ENCODE data around the gene DRD4.

The DRD4 gene

GRCh38 chr11:665062-665703 is 28.1 kb downstream of the DRD4 start:
- Histone ChIP-seq H3K9me3 (ENCODE audit: control insufficient read depth, low read length) (no peaks in the 10 kb centered on the region), H3K36me3 (ENCODE audit: control insufficient read depth, insufficient read depth, low read length) (no peaks in the 10 kb centered on the region), H3K79me2 (peaks cover 2% of the 10 kb centered on the region), H3K4me3 (ENCODE audit: low read depth, low read length) (peak overlapping the region; percentile 22), H3K9ac (no peak overlapping the region), H3K4me1 (peaks cover 4% of the 10 kb centered on the region), H3K4me2 (ENCODE audit: low read length) (no peak overlapping the region), H3K27me3 (ENCODE audit: control insufficient read depth, insufficient read depth, low read length) (no peaks in the 10 kb centered on the region), H2AFZ (peak overlapping the region; percentile 41), H3K27ac (peak overlapping the region; percentile 32)
- no peak for TF ChIP-seq CTCF (IDR thresholded peaks at IDR 0.05)

GRCh38 chr11:665704-666281 is 28.7 kb downstream of the DRD4 start:
- Histone ChIP-seq H3K9ac (no peak overlapping the region), H3K27me3 (ENCODE audit: control insufficient read depth, insufficient read depth, low read length) (no peaks in the 10 kb centered on the region), H3K27ac (peak overlapping the region; percentile 32), H3K4me3 (ENCODE audit: low read depth, low read length) (peak overlapping the region; percentile 22), H3K9me3 (ENCODE audit: control insufficient read depth, low read length) (no peaks in the 10 kb centered on the region), H2AFZ (peak overlapping the region; percentile 41), H3K4me1 (peaks cover 4% of the 10 kb centered on the region), H3K4me2 (ENCODE audit: low read length) (no peak overlapping the region), H3K79me2 (peaks cover 2% of the 10 kb centered on the region), H3K36me3 (ENCODE audit: control insufficient read depth, insufficient read depth, low read length) (no peaks in the 10 kb centered on the region)
- no peak for TF ChIP-seq CTCF (IDR thresholded peaks at IDR 0.05)

- H3K4me1 ChIP-seq, result no peaks in the 10 kb centered on the region
- H3K27me3 ChIP-seq (ENCODE audit: control insufficient read depth, insufficient read depth, low read length), result no peaks in the 10 kb centered on the region
- H3K27ac ChIP-seq, result no peak overlapping the region
- no peaks in the 10 kb centered on the region for H3K79me2 ChIP-seq
- H2AFZ ChIP-seq, result no peak overlapping the region
- no peak overlapping the region for H3K9ac ChIP-seq
- no peak overlapping the region for H3K4me2 ChIP-seq (ENCODE audit: low read length)
- no peak for TF ChIP-seq CTCF (IDR thresholded peaks at IDR 0.05)
- H3K4me3 ChIP-seq (ENCODE audit: low read depth, low read length), result no peak overlapping the region
- H3K9me3 ChIP-seq (ENCODE audit: control insufficient read depth, low read length), result no peaks in the 10 kb centered on the region
- no peaks in the 10 kb centered on the region for H3K36me3 ChIP-seq (ENCODE audit: control insufficient read depth, insufficient read depth, low read length)
Observed at GRCh38 chr11:673866-674265, 36.8 kb downstream of the DRD4 start.

- TF ChIP-seq CTCF (IDR thresholded peaks at IDR 0.05), result no peak
- no peak overlapping the region for H3K4me2 ChIP-seq (ENCODE audit: low read length)
- no peak overlapping the region for H2AFZ ChIP-seq
- no peaks in the 10 kb centered on the region for H3K9me3 ChIP-seq (ENCODE audit: control insufficient read depth, low read length)
- no peaks in the 10 kb centered on the region for H3K27me3 ChIP-seq (ENCODE audit: control insufficient read depth, insufficient read depth, low read length)
- no peak overlapping the region for H3K4me3 ChIP-seq (ENCODE audit: low read depth, low read length)
- H3K36me3 ChIP-seq (ENCODE audit: control insufficient read depth, insufficient read depth, low read length), result no peaks in the 10 kb centered on the region
- no peak overlapping the region for H3K9ac ChIP-seq
- no peaks in the 10 kb centered on the region for H3K79me2 ChIP-seq
- no peaks in the 10 kb centered on the region for H3K4me1 ChIP-seq
- H3K27ac ChIP-seq, result no peak overlapping the region
Observed at GRCh38 chr11:674406-674805, 37.3 kb downstream of the DRD4 start.

- H3K27me3 ChIP-seq (ENCODE audit: control insufficient read depth, insufficient read depth, low read length), result no peaks in the 10 kb centered on the region
- H3K4me1 ChIP-seq, result no peaks in the 10 kb centered on the region
- no peak overlapping the region for H3K9ac ChIP-seq
- H3K79me2 ChIP-seq, result no peaks in the 10 kb centered on the region
- no peaks in the 10 kb centered on the region for H3K9me3 ChIP-seq (ENCODE audit: control insufficient read depth, low read length)
- H3K4me2 ChIP-seq (ENCODE audit: low read length), result no peak overlapping the region
- TF ChIP-seq CTCF (IDR thresholded peaks at IDR 0.05), result no peak
- H3K27ac ChIP-seq, result no peak overlapping the region
- H2AFZ ChIP-seq, result no peak overlapping the region
- H3K4me3 ChIP-seq (ENCODE audit: low read depth, low read length), result no peak overlapping the region
- H3K36me3 ChIP-seq (ENCODE audit: control insufficient read depth, insufficient read depth, low read length), result no peaks in the 10 kb centered on the region
Observed at GRCh38 chr11:678297-678696, 41.2 kb downstream of the DRD4 start.

Data from parathyroid adenoma (tissue), 2 donors.